GM19438 (cell line): Measurements from ENCODE around the gene DPP3.

Source experiments
- ATAC-seq: cut with Tn5 transposase; IDR thresholded peaks from one replicate; pipeline ENCODE4 v1.9.1; 2021; ENCODE audit warnings: low read depth; ENCODE audit not compliant: unreplicated experiment

DPP3 gene

DNA sequence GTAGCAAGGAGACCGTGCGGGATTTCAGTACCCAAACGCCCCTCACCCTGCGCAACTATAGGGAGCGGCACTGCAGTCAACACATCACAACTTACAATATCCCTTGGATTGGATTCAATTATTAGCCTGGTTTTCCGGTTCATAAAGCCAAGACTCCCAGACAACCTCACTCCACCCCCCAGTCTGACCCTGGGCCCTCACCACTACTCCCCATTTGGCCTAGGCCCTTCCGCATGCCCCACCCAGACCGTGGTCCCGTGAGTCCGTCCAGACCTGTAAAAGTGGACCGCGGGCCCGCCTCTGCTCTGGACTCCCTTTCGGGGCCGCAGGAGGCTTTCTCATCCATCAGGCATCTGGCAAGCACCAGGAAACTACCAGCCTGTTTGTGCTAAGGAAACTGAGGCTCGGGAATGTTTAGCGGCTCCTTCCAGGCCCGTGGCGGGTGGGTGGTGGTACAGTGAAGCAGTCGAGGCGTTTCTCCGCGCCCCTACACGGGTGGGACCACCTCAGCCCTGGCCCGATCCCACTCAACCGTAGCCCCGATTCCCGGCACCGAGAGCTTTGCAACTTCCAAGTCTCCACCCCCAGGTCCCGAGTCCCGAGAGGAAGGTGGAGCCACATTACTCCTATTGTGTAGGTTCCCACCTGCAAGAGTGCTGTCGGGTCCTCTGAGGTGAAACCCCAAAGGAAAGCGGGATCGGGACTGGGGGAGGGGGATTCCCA, 679 bp upstream of the DPP3 start:
- no peak for ATAC-seq

DNA sequence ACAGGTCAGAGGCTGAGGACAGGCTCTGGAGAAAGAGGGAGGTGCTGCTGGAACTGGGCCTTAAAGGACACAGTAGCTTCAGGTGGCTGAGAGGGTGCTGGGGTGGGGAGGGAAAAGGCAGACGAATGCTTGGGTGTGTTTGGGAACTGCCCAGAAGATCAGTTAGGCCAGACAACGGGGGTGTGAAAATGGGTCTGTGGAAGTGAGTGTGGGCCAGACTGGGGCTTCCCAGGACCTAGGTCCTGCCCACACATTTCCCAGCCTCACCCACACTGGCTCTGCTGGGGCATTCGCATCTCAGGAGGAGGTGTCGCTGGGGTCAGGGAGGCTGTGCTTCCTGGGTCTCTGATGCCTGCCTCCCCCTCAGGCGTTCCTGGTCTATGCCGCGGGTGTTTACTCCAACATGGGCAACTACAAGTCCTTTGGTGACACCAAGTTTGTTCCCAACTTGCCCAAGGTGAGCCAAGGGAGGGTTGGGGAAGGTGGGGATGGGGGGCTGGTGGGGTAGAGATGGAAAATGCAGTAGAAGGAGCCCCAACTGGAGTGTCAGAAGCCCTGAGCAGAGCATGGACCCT, 4.7 kb downstream of the DPP3 start:
- no peak for ATAC-seq

DNA sequence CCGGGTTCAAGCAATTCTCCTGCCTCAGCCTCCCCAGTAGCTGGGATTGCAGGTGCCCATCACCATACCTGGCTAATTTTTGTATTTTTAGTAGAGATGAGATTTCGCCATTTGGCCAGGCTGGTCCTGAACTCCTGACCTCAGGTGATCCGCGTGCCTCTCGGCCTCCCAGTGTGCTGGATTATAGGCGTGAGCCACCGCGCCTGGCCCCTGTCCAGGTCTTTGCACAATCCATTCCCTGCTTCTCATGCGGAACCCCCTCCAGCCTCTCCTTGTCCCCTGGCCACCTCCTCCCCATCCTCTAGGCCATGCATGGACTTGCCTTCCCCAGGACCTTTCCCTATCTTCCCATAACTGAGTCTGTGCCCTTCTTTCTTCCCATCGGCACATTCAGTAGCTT, 8.7 kb downstream of the DPP3 start:
- ATAC-seq, result no peak

DNA sequence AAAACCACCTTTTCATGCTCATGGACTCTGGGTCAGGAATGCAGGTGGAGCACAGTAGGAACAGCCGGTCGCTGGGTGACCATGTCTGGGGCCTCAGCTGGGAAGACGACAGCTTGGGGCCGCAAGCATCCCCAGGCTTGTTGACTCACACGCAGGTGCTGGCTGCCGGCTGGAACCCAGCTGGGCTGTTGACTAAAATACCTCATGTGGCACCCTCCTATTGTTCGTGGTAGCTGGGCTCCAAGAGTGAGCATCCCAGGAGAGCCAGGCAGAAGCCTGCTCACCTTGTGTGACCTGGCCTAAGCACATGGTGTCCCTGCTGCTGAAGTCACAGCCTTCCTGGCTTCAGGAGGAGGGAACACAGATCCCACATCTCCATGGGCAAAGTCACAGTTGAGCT, 9.4 kb downstream of the DPP3 start:
- ATAC-seq, result no peak

DNA sequence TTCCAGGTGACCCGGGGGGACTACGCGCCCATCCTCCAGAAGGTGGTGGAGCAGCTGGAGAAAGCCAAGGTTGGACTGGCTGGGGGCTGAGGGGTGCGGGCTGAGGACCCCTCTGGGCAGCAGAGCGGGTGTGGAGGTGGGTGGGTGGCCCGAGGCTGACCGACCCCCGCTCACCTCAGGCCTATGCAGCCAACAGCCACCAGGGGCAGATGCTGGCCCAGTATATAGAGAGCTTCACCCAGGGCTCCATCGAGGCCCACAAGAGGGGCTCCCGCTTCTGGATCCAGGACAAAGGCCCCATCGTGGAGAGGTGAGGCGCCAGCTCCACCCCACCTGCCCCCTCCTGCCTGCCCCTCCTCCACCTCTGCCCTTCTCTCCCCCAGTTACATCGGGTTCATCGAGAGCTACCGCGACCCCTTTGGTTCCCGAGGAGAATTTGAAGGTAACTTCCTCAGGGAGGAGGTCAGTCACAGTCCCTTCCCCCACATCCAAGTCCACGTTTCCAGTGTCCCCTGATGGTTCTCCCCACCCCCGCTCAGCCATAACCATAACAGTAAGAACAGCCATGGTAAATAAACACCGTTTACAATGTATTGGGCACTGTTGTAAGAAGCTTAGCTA, 11.2 kb downstream of the DPP3 start:
- ATAC-seq, result no peak

DNA sequence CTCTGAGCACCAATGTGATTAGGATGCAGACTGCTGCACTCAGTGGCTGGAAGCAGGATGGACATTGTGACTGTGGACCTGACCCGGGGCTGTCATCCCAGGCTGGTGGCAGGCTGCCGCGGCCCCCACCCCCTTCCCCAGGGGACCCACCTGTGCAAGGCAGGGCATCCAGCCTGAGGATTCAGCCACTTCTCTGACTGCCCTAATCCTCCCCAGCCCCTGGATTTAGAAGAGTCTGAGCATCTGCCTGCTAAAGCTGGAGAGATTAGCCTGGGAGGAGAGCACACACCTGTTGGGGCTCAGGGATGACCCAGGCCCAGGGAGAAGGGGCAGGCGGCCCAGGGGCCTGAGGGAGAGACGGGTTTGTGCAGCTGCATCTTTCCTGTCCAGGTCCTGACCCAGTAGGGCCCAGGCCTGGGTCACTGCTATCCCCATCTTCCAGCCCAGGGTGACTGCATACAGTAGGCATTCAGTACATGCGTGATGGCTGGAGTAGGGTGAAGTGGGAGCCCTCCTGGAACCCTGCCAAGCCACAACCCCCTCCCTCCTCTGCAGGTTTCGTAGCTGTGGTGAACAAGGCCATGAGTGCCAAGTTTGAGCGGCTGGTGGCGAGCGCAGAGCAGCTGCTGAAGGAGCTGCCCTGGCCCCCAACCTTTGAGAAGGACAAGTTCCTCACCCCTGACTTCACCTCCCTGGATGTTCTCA, 12.1 kb downstream of the DPP3 start:
- no peak for ATAC-seq

DNA sequence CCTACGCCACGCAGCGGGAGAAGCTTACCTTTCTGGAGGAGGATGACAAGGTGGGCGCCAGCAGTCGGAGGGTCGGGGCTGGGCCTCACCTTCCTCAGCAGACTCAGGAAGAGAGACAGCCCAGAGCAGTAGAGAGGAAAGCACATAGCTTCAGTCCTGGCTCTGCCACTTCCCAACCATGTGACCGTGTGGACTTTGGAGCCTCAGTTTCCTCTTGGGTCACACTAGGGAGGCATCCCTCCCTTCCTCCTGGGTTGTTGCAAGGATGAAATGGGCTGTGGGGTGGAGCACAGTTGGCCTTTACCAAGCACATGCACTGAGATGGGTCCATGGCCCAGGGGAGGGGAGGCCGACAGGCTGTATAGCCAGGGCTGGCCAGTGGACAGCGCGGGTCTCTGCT, 12.9 kb downstream of the DPP3 start:
- no peak for ATAC-seq

DNA sequence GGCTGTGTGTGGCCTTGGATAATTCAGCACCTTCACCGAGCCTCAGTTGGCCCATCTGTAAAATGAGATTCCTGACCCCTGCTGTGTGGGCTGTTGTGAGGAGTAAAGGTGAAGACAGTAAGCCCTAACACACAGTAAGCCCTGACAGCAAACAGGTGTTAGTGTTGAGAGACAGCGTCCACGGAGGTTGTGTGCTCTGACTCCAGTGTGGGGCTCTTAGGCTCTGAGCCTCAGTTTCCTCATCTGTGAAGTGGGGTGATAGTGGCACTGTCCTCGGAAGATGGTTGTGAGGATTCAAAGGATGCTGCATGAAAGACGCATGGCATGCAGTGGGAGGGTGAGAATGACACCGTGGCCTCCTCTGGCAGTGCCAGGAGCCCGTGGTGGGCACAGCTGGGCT, 14.2 kb downstream of the DPP3 start:
- no peak for ATAC-seq

DNA sequence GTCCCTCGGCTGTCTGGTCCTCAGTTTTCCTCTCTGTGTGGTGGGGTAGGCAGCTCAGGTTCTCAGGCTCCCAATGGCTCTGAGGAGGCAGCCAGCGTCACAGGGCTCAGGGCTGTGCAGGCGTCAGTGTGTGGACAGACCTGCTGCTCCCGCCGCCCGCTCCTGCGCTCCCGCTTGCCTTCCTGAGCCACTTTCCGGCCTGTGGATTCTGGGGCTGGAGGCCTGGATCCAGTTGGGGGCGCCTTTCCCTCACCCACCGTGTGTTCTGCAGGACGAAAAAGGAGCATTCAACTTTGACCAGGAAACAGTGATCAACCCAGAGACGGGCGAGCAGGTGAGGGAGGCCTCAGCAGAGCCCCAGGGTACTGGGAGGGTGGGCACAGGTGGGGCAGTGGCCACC, 14.7 kb downstream of the DPP3 start:
- ATAC-seq, result no peak

DNA sequence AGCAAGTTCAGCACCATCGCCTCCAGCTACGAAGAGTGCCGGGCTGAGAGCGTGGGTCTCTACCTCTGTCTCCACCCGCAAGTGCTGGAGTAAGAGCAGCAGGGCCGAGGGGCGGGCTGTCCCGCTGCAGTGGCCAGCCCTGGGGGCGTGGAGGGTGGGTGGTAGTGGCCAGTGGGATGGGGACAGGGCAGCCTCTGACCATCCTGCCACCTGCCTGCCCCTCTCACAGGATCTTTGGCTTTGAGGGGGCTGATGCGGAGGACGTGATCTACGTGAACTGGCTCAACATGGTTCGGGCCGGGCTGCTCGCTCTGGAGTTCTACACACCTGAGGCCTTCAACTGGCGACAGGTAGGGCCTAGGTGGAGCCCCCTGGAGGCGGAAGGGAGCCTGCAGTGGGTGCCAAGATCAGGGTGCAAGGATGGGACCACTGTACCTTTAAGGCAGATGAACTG, 15.2 kb downstream of the DPP3 start:
- ATAC-seq, result no peak

DNA sequence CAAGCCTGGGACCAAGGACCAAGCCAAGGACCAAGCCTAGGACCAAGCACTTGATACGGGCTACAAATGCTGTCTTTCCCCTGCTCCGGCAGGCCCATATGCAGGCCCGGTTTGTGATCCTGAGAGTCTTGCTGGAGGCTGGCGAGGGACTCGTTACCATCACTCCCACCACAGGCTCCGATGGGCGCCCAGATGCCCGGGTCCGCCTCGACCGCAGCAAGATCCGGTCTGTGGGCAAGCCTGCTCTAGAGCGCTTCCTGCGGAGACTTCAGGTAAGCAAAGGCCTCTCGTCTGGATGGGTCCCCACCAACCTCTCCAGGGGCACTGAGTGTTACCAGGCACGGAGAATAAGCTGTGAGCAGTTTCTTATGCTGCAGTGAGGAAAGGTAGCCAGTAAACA, 17.0 kb downstream of the DPP3 start:
- ATAC-seq, result no peak

DNA sequence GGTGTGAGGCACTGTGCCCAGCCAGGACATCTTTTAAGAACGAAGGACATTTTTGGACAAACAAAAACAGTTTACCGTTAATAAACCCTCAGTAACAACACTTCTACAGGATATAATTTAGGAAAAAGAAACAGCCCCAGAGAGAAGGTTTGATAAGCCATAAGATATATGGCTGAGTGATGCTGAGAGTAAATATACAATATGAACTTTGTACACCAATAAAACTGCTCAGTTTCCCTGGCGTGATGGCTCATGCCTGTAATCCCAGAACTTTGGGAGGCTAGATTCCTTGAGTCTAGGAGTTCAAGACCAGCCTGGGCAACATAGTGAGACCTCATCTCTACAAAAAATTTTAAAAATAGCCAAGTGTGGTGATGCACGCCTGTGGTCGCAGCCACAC, 18.3 kb downstream of the DPP3 start:
- no peak for ATAC-seq

DNA sequence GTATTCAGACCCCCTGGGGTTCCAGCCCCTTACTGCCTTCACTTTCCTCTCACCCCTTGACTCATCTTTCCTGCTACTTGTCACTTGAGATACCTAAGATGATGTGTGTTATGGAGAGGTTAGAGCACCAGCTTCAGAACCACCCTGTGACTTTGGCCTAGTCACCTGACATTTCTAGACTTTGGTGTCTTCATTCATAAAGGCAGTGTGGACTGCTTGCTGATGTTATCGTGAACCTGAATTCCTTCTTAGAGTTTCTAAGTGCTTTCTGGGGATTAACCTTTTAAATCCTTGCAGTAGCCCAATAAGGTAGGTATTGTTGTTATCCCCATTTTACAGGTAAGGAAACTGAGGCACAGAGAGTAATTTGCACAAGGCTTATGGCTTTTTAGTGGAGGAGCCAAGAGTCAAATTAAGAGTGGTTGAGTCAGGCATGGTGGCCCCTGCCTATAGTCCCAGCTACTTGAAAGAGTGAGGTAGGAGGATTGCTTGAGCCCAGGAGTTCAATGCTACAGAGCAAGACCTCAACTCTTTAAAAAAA, 25.1 kb downstream of the DPP3 start:
- ATAC-seq, result no peak

DNA sequence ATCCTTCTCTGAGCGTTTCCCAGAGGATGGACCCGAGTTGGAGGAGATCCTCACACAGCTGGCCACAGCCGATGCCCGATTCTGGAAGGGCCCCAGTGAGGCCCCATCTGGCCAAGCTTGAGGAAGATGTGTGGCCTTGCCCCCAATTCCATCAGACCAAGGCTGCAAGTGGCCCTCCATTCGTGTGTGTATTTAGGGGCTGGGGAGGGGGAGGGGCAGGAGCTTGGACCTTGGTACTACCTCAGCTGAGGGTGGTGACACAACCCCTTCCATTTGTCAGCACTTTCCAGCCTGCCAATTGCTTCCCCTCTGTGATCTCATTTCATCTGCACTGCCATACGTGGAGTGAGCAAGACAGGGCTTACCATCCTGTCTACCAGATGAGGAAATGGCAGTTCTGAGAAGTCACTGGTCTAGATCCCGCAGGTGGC, 28.9 kb downstream of the DPP3 start:
- ATAC-seq, result no peak

DNA sequence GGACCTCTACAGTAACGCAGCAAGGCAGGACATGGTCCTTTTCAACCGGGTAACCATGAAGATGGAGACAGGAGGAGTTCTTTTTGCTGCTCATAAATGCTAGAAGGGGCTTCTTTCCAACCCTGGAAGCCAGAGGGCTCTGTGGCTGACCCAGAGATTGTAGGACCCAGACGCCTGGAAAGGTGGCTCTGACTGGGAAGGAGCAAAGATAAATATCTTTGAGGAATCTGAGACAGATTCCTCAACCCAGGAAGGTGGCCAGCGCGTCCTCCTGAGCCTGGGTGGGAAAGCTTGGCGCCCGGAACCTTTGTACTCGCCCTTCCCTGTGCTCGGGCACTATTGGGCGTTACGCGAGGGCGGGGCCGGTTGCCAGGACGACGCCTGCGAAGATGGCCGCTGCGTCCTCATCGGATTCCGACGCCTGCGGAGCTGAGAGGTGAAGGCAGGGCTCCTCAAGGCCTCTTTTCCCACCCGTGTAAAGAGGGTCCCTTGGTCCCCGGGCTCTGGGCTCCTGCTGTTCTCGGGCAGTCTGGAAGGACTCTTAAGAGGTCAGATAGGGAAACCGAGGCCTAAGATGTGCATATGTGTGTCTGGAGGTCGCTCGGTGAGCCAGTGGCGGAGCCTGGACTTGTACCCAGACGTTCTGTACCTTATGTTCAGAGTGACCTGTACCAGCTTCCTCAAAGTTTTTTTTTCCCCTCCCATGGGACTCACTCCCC, 30.2 kb downstream of the DPP3 start, which contains the start of gene BBS1:
Gene BBS1, plus strand, starts transcription at position 365 of the 719 bp plus-strand sequence. Its CDS starts 25 bp downstream, at position 390.
- peak; percentile 83 for ATAC-seq

DNA sequence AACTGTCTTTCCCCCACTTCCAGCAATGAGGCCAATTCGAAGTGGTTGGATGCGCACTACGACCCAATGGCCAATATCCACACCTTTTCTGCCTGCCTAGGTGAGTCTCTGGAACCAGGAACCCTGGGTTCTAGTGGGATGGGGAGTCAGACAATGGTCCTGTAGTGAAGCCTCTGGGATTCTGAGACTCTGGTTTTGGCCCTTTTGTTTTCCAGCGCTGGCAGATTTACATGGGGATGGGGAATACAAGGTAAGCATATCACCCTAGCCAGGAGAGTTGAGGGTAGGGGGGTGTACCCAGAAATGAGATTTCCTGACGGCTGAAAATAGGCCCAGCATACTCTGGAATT, 30.7 kb downstream of the DPP3 start:
- no peak for ATAC-seq

DNA sequence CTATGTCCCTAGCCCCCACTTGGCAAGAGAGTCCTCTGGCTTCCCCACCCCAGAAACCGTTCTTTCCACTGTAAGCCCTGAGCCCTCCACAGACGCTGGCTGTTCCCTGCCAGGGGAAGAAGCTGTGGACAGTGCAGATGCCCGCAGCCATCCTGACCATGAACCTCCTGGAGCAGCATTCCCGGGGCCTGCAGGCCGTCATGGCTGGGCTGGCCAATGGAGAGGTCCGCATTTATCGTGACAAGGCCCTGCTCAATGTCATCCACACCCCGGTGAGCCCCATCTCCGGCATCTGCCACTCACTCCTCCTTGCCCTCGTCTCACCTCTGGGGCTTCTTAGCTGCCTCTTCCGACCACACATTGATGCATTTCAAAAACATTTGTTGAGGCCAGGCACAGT, 43.4 kb downstream of the DPP3 start:
- ATAC-seq, result no peak

DNA sequence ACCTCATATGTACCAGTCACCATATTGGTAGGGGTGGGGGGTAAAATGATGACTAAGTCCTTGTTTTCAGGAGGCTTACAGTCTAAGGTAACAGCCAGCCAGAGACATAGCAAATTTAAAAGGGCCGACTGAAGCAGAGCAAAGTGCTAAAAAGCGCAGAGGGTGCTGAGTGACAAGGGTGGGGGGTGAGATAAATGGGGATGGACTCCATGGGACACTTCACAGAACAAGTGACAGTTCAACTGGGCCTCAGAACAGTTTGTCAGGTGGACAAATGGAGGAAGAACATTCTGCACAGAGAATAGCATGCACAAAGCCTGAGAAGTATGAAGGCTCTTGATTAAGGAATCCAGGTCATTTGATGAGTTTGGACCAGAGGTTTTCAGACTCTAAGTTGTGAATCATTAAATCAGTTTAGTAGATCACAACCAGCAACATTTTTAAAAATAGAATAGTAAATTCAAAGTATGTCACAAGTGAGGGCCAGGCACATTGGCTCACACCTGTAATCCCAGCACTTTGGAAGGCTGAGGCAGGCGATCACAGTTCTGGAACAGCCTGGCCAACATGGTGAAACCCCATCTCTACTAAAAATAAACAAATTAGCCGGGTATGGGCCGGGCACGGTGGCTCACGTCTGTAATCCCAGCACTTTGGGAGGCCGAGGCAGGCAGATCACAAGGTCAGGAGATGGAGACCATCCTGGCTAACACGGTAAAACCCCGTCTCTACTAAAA, 44.2 kb downstream of the DPP3 start:
- ATAC-seq, result no peak

DNA sequence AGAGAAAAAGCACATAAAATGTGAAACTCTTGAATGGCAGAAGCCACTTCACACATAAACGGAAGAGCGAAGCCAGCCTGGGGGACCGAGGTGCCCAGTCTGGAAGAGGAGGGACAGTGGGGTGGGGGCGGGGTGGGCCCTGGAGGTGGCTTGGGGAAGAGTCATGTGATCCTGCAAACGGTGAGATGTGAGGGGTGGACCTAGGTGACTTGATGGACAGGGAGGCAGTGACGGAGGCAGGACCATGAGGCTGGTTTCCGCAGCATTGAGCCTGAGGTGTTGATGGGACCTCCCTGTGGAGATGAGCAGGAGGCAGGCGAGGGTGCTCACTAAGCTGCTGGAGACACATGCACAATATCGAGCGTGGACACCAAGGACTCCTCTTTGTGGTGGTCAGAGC, 48.8 kb downstream of the DPP3 start:
- ATAC-seq, result no peak

DNA sequence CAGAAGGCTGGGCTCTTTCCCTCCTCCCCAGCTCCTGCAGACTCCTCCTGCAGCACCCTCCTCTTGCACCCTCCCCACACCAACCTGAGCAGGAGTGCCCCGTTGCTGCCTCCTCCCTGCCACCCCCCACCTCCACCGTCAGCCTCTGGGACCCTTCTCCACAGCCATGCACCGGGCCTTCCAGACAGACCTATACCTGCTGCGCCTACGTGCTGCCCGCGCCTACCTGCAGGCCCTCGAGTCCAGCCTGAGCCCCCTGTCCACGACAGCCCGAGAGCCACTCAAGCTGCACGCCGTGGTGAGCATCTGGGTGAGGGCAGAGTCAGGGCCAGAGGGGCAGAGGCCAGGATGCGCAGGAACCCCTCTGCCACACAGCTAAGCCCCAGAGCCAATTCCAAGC, 49.4 kb downstream of the DPP3 start:
- no peak for ATAC-seq
